Endothelial cell of umbilical vein (primary cell): Measurements from ENCODE around the gene SLC6A19. TPM values are rescaled to one million over a fixed set of nuclear protein-coding genes. Genes with fewer than 3 reads are reported as not detected.

Experiments used
- BruUV-seq: library from RNA; stranded (reverse); fragments of 400-500 nt; replicated peaks from 2 replicates; lab custom pipeline; 2021; lab: Mats Ljungman, UMichigan
- CTCF ChIA-PET: fragments of 300-600, 350-600 bp; sonication (Branson Sonifier 250); formaldehyde crosslinking; loops from one replicate; lab custom pipeline; 2021; ENCODE audit warnings: antibody characterized with exemption, inconsistent platforms; lab: Charles Lee
- POLR2A ChIA-PET: fragments of 300-600, 350-600 bp; sonication (Branson Sonifier 250); formaldehyde crosslinking; loops from one replicate; lab custom pipeline; 2021; ENCODE audit warnings: antibody characterized with exemption, inconsistent platforms; lab: Charles Lee
- DNase-seq: peaks from one replicate; pipeline ENCODE4 v3.0.0-alpha.2; 2011; ENCODE audit warnings: low read depth, low spot score
- FAIRE-seq: peaks from 2 replicates; lab custom pipeline; 2011; peaks lifted over from hg19 to GRCh38; lab: Jason Lieb, UNC
- H2AFZ ChIP-seq: 2 replicates; pipeline ENCODE4 v1.6.0; 2012; ENCODE audit warnings: low read depth, low read length, control low read depth, inconsistent platforms
- H3K27ac ChIP-seq: 2 replicates; pipeline ENCODE4 v1.5.1; 2011; ENCODE audit warnings: low read depth, mild to moderate bottlenecking, control low read depth, low read length, moderate library complexity; ENCODE audit not compliant: insufficient read depth
- H3K27me3 ChIP-seq, 2 experiments: 2 replicates each; pipeline versions ENCODE4 v1.6.0 to v1.6.1; 2011; ENCODE audit warnings: low read length in 2 of 2, mixed read lengths in 1 of 2; ENCODE audit not compliant: control insufficient read depth in 2 of 2, insufficient read depth in 2 of 2
- H3K36me3 ChIP-seq, 2 experiments: 2 replicates in 1 of 2; 3 replicates in 1 of 2; pipeline ENCODE4 v1.5.1; 2011; ENCODE audit warnings: low read length in 2 of 2, mild to moderate bottlenecking in 1 of 2, moderate library complexity in 1 of 2; ENCODE audit not compliant: control insufficient read depth in 2 of 2, insufficient read depth in 2 of 2; ENCODE audit errors: extremely low read depth in 1 of 2
- H3K4me1 ChIP-seq: 3 replicates; pipeline ENCODE4 v1.5.1; 2011; ENCODE audit warnings: mild to moderate bottlenecking, low read length; ENCODE audit not compliant: control insufficient read depth, insufficient read depth; ENCODE audit errors: extremely low read depth
- H3K4me2 ChIP-seq: 2 replicates; pipeline ENCODE4 v1.6.1; 2011; ENCODE audit warnings: low read length, control low read depth, mixed read lengths; ENCODE audit not compliant: insufficient read depth
- H3K4me3 ChIP-seq, 3 experiments: fragments of 200-600 bp in 1 of 3; sonication (generic), shearing (Covaris generic) in 1 of 3; replicated peaks in 1 of 3; 2 replicates each; pipeline ENCODE4 v1.5.1; 2011 to 2016; ENCODE audit warnings: control low read depth in 3 of 3, low read length in 3 of 3, mild to moderate bottlenecking in 2 of 3, inconsistent platforms in 1 of 3, low read depth in 1 of 3, moderate library complexity in 1 of 3; ENCODE audit not compliant: insufficient read depth in 1 of 3
- H3K79me2 ChIP-seq: 2 replicates; pipeline ENCODE4 v1.6.0; 2012; ENCODE audit warnings: low read length, inconsistent platforms; ENCODE audit not compliant: control insufficient read depth, insufficient read depth
- H3K9ac ChIP-seq: replicated peaks from 2 replicates; pipeline ENCODE3; 2011; ENCODE audit warnings: low read length, control low read depth; ENCODE audit not compliant: insufficient read depth; ENCODE audit errors: extremely low read depth
- H3K9me1 ChIP-seq: replicated peaks from 3 replicates; pipeline ENCODE4 v1.6.0; 2011; ENCODE audit warnings: mild to moderate bottlenecking, low read length; ENCODE audit not compliant: control insufficient read depth, insufficient read depth; ENCODE audit errors: extremely low read depth
- H3K9me3 ChIP-seq: replicated peaks from 2 replicates; pipeline ENCODE4 v1.5.1; 2012; ENCODE audit warnings: low read length, inconsistent platforms; ENCODE audit not compliant: control insufficient read depth, insufficient read depth
- H4K20me1 ChIP-seq: replicated peaks from 2 replicates; pipeline ENCODE3; 2011; ENCODE audit warnings: mild to moderate bottlenecking, low read length; ENCODE audit not compliant: control insufficient read depth, insufficient read depth; ENCODE audit errors: extremely low read depth
- EZH2 ChIP-seq: IDR thresholded peaks from 2 replicates; pipeline ENCODE4 v1.6.1; 2012; ENCODE audit warnings: borderline replicate concordance, low read depth, mild to moderate bottlenecking, moderate library complexity, low read length, inconsistent platforms; ENCODE audit not compliant: severe bottlenecking
- FOS ChIP-seq: IDR thresholded peaks from 2 replicates; pipeline ENCODE4 v1.6.1; 2011; ENCODE audit warnings: mild to moderate bottlenecking, low read length, moderate library complexity, borderline replicate concordance; ENCODE audit not compliant: insufficient read depth
- GATA2 ChIP-seq: IDR thresholded peaks from 2 replicates; pipeline ENCODE4 v1.7.0; 2011; ENCODE audit warnings: low read depth, mild to moderate bottlenecking, moderate library complexity, mixed read lengths, low read length; ENCODE audit not compliant: insufficient read length, insufficient read depth
- JUN ChIP-seq: IDR thresholded peaks from 2 replicates; pipeline ENCODE4 v1.6.1; 2011; ENCODE audit warnings: borderline replicate concordance, low read depth; ENCODE audit not compliant: insufficient read length, insufficient read depth
- MYC ChIP-seq: IDR thresholded peaks from one replicate; pipeline ENCODE4 v1.6.1; 2011; ENCODE audit warnings: mild to moderate bottlenecking, low read depth, low read length
- POLR2A ChIP-seq: IDR thresholded peaks from 2 replicates; pipeline ENCODE4 v1.6.1; 2012; ENCODE audit warnings: low read depth, mild to moderate bottlenecking, control low read depth, low read length
- POLR2AphosphoS5 ChIP-seq: IDR thresholded peaks from 2 replicates; pipeline ENCODE4 v1.6.1; 2012; ENCODE audit warnings: low read depth, mild to moderate bottlenecking, control low read depth, low read length, moderate library complexity; ENCODE audit not compliant: insufficient read depth
- dilution Hi-C: fragments of 300-500 bp; cut with MboI; formaldehyde crosslinking; loops from one replicate; pipeline ENCODE4 v1.15.0; 2019; ENCODE audit warnings: low sequenced_read_pairs; ENCODE audit not compliant: extremely low pct_ligation_motif_present
- intact Hi-C: fragments of 100-400 bp; cut with micrococcal nuclease; formaldehyde crosslinking; loops from one replicate; pipeline ENCODE4 v1.10.0; 2022
- polyA plus RNA-seq, 4 experiments: library from polyadenylated mRNA; depleted of rRNA in 3 of 4; stranded (reverse) in 3 of 4; unstranded in 1 of 4; fragments of >200 nt; gene quantifications; 2 replicates each; pipeline versions ENCODE4 v1.2.1 to v1.2.3, GENCODE V29; 2011 to 2012; ENCODE audit warnings: missing spikeins in 1 of 4
- total RNA-seq: library from RNA; stranded (reverse); gene quantifications from 2 replicates; pipeline ENCODE4 v1.2.3, GENCODE V29; 2021
- TF ChIP-seq, protein P1 (sequence below), 2 donors: IDR thresholded peaks; 1 replicate in 1 of 2; 2 replicates in 1 of 2; pipeline ENCODE4 v1.5.1; 2011; ENCODE audit warnings: low read length in 2 of 2, mild to moderate bottlenecking in 2 of 2, moderate library complexity in 2 of 2, control low read depth in 1 of 2, inconsistent platforms in 1 of 2, low read depth in 1 of 2; ENCODE audit not compliant: insufficient read depth in 1 of 2; ENCODE audit errors: extremely low read depth in 1 of 2
- TF ChIP-seq, protein P2 (sequence below): IDR thresholded peaks from 2 replicates; pipeline ENCODE4 v1.6.1; 2011; ENCODE audit not compliant: insufficient read depth, insufficient read length

Gene SLC6A19
- total and polyA plus RNA-seq, 2 donors (not counting 3 experiments of a cell fraction or from before 2014, with no cell fraction given) = not detected

DNA sequence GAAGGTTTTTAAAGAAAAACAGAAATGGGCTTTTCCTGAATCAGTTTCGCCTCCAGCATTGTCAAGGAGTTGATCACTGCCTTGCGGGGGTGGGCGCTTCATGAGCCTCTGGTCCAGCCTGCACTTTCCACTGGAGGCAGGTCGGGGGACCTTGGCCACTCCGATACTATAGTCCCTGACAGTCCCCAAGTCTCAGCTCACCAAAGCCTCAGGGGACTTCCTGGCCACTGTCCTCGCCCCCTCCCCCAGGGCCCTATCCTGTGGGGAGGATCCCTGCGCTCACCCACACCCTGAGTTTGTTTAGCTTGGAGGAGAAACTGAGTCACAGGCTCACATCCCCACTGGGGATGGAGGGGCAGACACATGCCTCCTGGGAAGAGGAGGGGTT lies 1.4 kb downstream of the SLC6A19 start:
- FAIRE-seq = no peak

DNA sequence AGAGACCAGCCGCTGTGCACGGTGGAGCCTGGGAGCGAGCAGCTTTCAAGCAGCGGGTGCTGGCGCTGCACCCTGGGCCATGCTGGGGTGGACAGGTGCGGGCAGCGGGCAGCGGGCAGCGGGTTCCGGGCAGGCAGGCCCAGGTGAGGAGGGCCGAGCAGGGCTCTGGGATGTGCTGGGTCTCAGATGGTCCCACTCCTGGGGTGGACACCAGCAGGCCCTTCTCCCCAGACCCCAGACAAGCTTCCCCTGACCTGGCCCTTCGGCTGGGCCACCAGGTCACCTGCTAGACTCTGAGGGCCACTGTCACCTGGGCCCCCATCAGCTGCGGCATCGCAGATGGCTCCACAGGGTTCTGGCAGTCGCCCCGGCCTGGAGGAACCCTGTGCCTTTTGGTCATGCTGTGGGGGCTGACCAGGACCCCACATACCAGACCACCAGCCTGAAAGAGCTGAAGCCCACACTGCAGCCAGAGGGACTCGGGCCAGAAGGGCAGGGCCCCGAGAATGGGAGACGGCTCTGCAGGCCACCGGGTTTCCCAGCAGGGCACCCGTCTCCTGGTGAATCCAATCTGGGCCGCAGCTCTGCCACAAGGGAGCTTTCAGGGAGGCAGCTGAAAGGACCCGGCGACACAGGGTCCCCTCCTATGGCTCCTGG lies 2.0 kb downstream of the SLC6A19 start:
- no peaks in the 10 kb centered on the region for H3K27me3 ChIP-seq
- H4K20me1 ChIP-seq = no peaks in the 10 kb centered on the region
- no peaks in the 10 kb centered on the region for H3K9me1 ChIP-seq
- POLR2A ChIA-PET = no interaction called here
- no peaks in the 10 kb centered on the region for H3K36me3 ChIP-seq
- no peaks in the 10 kb centered on the region for H3K79me2 ChIP-seq
- H3K4me2 ChIP-seq = no peak overlapping the region
- intact Hi-C loops = no loop called here
- H3K9me3 ChIP-seq = no peaks in the 10 kb centered on the region
- no peak overlapping the region for H3K9ac ChIP-seq
- no peak overlapping the region for H3K4me3 ChIP-seq
- no peak overlapping the region for H2AFZ ChIP-seq
- FAIRE-seq (no peak), DNase-seq (no peak)
- dilution Hi-C loops = no loop called here
- CTCF ChIA-PET = interaction anchor here (0.7 kb wide), 1 partner anchor 249 kb away, joined by 3 read pairs; no protein-coding TSS in a partner anchor
- TF ChIP-seq MYC = no peak
- TF ChIP-seq GATA2 = no peak
- no peak for TF ChIP-seq POLR2AphosphoS5
- TF ChIP-seq JUN = no peak
- TF ChIP-seq, protein P1, sequence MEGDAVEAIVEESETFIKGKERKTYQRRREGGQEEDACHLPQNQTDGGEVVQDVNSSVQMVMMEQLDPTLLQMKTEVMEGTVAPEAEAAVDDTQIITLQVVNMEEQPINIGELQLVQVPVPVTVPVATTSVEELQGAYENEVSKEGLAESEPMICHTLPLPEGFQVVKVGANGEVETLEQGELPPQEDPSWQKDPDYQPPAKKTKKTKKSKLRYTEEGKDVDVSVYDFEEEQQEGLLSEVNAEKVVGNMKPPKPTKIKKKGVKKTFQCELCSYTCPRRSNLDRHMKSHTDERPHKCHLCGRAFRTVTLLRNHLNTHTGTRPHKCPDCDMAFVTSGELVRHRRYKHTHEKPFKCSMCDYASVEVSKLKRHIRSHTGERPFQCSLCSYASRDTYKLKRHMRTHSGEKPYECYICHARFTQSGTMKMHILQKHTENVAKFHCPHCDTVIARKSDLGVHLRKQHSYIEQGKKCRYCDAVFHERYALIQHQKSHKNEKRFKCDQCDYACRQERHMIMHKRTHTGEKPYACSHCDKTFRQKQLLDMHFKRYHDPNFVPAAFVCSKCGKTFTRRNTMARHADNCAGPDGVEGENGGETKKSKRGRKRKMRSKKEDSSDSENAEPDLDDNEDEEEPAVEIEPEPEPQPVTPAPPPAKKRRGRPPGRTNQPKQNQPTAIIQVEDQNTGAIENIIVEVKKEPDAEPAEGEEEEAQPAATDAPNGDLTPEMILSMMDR (IDR thresholded peaks at IDR 0.05; ENCODE audit: extremely low read depth in 1 of 2, insufficient read depth in 1 of 2, low read depth in 1 of 2, low read length in 2 of 2) = no peak
- TF ChIP-seq, protein P2, sequence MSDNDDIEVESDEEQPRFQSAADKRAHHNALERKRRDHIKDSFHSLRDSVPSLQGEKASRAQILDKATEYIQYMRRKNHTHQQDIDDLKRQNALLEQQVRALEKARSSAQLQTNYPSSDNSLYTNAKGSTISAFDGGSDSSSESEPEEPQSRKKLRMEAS = no peak
- no peak for TF ChIP-seq POLR2A
- TF ChIP-seq FOS = no peak
- TF ChIP-seq EZH2 = no peak
- BruUV-seq = no TSS peak
- H3K27ac ChIP-seq = no peak overlapping the region
- no peaks in the 10 kb centered on the region for H3K4me1 ChIP-seq

More for the DNA sequence above, 1.4 kb downstream of the SLC6A19 start:
- H3K9ac ChIP-seq = no peak overlapping the region
- H3K79me2 ChIP-seq = no peaks in the 10 kb centered on the region
- H4K20me1 ChIP-seq = no peaks in the 10 kb centered on the region
- H3K9me1 ChIP-seq = no peaks in the 10 kb centered on the region
- no peaks in the 10 kb centered on the region for H3K4me1 ChIP-seq
- no TSS peak for BruUV-seq
- intact Hi-C loops (no loop called here), dilution Hi-C loops (no loop called here)
- H3K27me3 ChIP-seq = no peaks in the 10 kb centered on the region
- DNase-seq = no peak
- no peak overlapping the region for H3K4me2 ChIP-seq
- POLR2A ChIA-PET = no interaction called here
- no peak overlapping the region for H3K27ac ChIP-seq
- no peak for TF ChIP-seq POLR2A
- TF ChIP-seq, protein P1 (IDR thresholded peaks at IDR 0.05; ENCODE audit: extremely low read depth in 1 of 2, insufficient read depth in 1 of 2, low read depth in 1 of 2, low read length in 2 of 2) = no peak
- no peak overlapping the region for H3K4me3 ChIP-seq
- H3K9me3 ChIP-seq = no peaks in the 10 kb centered on the region
- CTCF ChIA-PET = no interaction called here
- no peaks in the 10 kb centered on the region for H3K36me3 ChIP-seq
- no peak overlapping the region for H2AFZ ChIP-seq
